Sigmoid colon (tissue), 7 donors: ENCODE data around the gene POLN. TPM values are rescaled to one million over a fixed set of nuclear protein-coding genes. Genes with fewer than 3 reads are reported as not detected.

Source experiments
- DNase-seq: peaks from one replicate; pipeline ENCODE4 v3.0.0-alpha.2; 2019
- H3K27ac ChIP-seq, 4 donors: fragments of 200-600 bp; sonication (generic); one replicate each; pipeline ENCODE4 v1.5.1; 2016 to 2019; ENCODE audit warnings: mild to moderate bottlenecking in 1 of 4
- H3K27me3 ChIP-seq, 3 donors: fragments of 200-600 bp; sonication (generic); one replicate each; pipeline ENCODE4 v1.5.1; 2019; ENCODE audit warnings: mild to moderate bottlenecking in 1 of 3
- H3K36me3 ChIP-seq, 4 donors: fragments of 200-600 bp; sonication (generic); one replicate each; pipeline ENCODE4 v1.5.1; 2016 to 2019
- H3K4me1 ChIP-seq, 4 donors: fragments of 200-600 bp; sonication (generic); one replicate each; pipeline ENCODE4 v1.5.1; 2017 to 2019
- H3K4me3 ChIP-seq, 4 donors: fragments of 200-600 bp; sonication (generic); one replicate each; pipeline ENCODE4 v1.5.1; 2017 to 2019; ENCODE audit warnings: mild to moderate bottlenecking in 2 of 4, moderate library complexity in 1 of 4
- H3K9me3 ChIP-seq, 4 donors: fragments of 200-600 bp in 3 of 4; sonication (generic) in 3 of 4; one replicate each; pipeline versions ENCODE4 v1.5.1 to v1.6.1; 2013 to 2019
- EP300 ChIP-seq, 4 donors: sonication (generic); formaldehyde crosslinking; IDR thresholded peaks; one replicate each; pipeline ENCODE4 v1.6.1; 2017; ENCODE audit warnings: antibody characterized with exemption in 4 of 4
- POLR2A ChIP-seq, 2 donors: fragments of 450-650 bp; IDR thresholded peaks; one replicate each; pipeline ENCODE4 v1.6.1; 2016; ENCODE audit warnings: antibody characterized with exemption in 2 of 2, mild to moderate bottlenecking in 2 of 2, moderate library complexity in 2 of 2
- POLR2AphosphoS5 ChIP-seq, 4 donors: sonication (generic); formaldehyde crosslinking; IDR thresholded peaks; one replicate each; pipeline ENCODE4 v1.6.1; 2017; ENCODE audit warnings: antibody characterized with exemption in 4 of 4
- WGBS, 2 donors: extraction: QIAGEN DNeasy Blood & Tissue Kit; methylation state at CpG; one replicate each; pipeline ENCODE4 v1.1.7; 2013; 5-methylcytosine and 5-hydroxymethylcytosine counted together
- intact Hi-C: fragments of 100-400 bp; cut with DNase I; formaldehyde crosslinking; loops from one replicate; pipeline ENCODE4 v1.15.1; 2023
- polyA plus RNA-seq, 3 donors: library from polyadenylated mRNA; stranded (reverse); fragments of 200-250 nt; gene quantifications; one replicate each; pipeline ENCODE4 v1.2.3, GENCODE V29; 2013
- total RNA-seq, 4 donors: library from RNA; depleted of rRNA; stranded (reverse); fragments of >200 nt; gene quantifications; one replicate each; pipeline ENCODE4 v1.1.0, GENCODE V29; 2016
- TF ChIP-seq, protein P1 (sequence below), 4 experiments: fragments of 450-650 bp in 3 of 4; fragments of 200-600 bp in 1 of 4; IDR thresholded peaks; one replicate each; pipeline ENCODE4 v1.5.1; 2016 to 2019; ENCODE audit warnings: antibody characterized with exemption in 4 of 4, mild to moderate bottlenecking in 3 of 4, moderate library complexity in 2 of 4
- donor health status: healthy with polysubstance abuse.
- donor health status: Bipolar disorder and iron deficiency.
- donor health status: healthy.

The POLN gene
- total and polyA plus RNA-seq, 7 donors, result 0.60 to 9.4 (median 2.0) TPM; not detected in 1

DNA sequence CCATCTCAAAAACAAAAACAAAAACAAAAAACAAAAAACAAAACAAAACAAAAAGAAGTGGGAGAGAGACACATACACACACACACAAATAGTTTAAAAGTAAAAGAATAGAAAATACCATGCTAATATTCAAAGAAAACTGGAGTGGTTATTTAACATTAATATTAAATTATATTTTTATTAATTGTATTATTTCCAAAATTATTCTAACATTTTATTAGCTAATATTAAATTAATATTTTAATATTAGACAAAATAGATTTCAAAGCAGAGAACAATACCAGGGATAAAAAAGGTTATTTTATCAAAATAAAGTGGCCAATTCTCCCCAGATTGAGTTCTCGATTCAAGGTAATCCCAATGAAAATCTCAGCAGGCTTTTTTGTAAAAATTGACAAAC lies 91.8 kb downstream of the POLN start:
- H3K9me3 ChIP-seq, result no peaks in the 10 kb centered on the region
- H3K4me3 ChIP-seq, result no peak overlapping the region
- no peak for TF ChIP-seq POLR2A (IDR thresholded peaks at IDR 0.05)
- TF ChIP-seq, protein P1, sequence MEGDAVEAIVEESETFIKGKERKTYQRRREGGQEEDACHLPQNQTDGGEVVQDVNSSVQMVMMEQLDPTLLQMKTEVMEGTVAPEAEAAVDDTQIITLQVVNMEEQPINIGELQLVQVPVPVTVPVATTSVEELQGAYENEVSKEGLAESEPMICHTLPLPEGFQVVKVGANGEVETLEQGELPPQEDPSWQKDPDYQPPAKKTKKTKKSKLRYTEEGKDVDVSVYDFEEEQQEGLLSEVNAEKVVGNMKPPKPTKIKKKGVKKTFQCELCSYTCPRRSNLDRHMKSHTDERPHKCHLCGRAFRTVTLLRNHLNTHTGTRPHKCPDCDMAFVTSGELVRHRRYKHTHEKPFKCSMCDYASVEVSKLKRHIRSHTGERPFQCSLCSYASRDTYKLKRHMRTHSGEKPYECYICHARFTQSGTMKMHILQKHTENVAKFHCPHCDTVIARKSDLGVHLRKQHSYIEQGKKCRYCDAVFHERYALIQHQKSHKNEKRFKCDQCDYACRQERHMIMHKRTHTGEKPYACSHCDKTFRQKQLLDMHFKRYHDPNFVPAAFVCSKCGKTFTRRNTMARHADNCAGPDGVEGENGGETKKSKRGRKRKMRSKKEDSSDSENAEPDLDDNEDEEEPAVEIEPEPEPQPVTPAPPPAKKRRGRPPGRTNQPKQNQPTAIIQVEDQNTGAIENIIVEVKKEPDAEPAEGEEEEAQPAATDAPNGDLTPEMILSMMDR (IDR thresholded peaks at IDR 0.05), result no peak
- no peak for TF ChIP-seq POLR2AphosphoS5 (IDR thresholded peaks at IDR 0.05)
- no peak for TF ChIP-seq EP300 (IDR thresholded peaks at IDR 0.05)
- no peaks in the 10 kb centered on the region for H3K27me3 ChIP-seq
- no peaks in the 10 kb centered on the region for H3K4me1 ChIP-seq
- no peak for DNase-seq
- no peaks in the 10 kb centered on the region for H3K36me3 ChIP-seq
- intact Hi-C loops, result no loop called here
- H3K27ac ChIP-seq, result no peak overlapping the region
- WGBS, 2 donors, result 95 to 99% methylated on average over 1 of the region's 1 CpG

DNA sequence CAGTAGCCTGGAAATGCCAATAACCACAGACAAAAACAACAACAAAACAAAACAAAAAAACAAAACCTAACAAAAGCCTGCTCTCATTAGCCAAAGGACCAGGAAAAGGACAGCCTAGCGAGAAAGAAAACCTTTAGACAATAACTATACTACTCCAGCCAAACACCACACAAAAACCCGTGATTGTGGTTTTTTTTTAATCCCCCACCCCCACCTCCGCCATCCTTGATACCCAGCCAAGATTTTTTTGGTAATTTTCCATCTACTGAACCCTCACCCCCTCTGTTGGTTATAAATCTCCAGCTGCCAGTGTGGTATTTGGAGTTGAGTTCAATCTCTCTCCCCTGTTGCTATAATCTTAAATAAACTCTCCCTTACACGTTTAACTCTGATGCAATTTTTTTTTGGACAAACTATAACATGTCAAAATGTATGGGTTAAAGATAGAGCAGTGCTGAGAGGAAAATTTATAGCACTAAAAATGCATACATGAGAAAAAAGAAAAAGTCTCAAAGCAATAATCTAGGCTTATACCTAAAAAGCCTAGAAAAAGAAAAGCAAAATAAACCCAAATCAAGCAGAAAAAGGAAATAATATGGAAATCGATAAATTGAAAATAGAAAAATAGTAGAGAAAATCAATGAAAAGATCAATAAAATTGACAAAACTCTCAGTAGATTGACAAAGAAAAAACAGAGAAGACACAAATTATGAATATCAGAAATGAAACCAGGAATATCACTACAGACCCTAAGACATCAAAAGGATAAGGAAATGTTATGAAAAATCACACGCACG lies 99.1 kb downstream of the POLN start:
- H3K36me3 ChIP-seq, result no peaks in the 10 kb centered on the region
- 75 to 76% methylated on average over 7 of the region's 7 CpGs for WGBS, 2 donors
- no peaks in the 10 kb centered on the region for H3K4me1 ChIP-seq
- H3K27ac ChIP-seq, result no peak overlapping the region
- no peak overlapping the region for H3K4me3 ChIP-seq
- H3K9me3 ChIP-seq, result no peaks in the 10 kb centered on the region
- no peak for DNase-seq
- TF ChIP-seq EP300 (IDR thresholded peaks at IDR 0.05) (no peak), POLR2A (IDR thresholded peaks at IDR 0.05) (no peak), POLR2AphosphoS5 (IDR thresholded peaks at IDR 0.05) (no peak)
- TF ChIP-seq, protein P1 (IDR thresholded peaks at IDR 0.05), result no peak
- intact Hi-C loops, result no loop called here
- no peaks in the 10 kb centered on the region for H3K27me3 ChIP-seq

DNA sequence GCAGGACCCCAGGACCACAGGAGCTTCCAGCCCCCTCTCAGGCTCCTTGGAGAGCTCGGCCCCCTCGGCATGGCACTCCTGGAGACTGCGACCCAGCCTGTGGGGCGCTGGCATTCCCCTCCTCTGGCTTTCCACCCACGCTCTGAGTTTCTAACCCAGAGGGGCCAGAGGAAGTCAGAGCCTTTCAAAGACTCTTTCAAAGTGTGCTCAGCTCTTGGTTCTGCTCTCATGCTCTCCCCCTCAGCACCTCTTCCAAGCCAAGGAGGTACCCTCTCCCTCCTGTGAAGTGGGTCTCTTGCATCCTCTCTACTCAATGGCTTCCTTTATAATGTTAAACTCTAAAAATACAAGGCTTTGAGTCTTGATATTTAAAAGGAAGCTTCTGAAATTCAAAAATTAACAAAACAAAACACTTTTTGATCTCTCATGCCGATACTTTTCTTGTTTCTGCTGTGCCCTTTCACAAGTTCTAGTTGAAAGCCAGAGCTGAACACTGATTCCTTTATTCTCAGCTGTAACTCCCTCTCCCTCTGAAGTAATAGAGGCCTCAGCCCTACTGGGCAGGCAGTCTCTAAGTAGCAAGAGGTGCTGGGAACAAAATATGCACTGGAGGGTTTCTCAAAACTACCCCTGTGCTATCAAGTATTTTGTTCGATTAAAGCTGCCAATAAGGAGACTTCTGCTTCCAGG lies 100.0 kb downstream of the POLN start:
- 66 to 88% methylated on average over 7 of the region's 7 CpGs for WGBS, 2 donors
- H3K27me3 ChIP-seq, result no peaks in the 10 kb centered on the region
- intact Hi-C loops, result no loop called here
- no peaks in the 10 kb centered on the region for H3K36me3 ChIP-seq
- TF ChIP-seq EP300 (IDR thresholded peaks at IDR 0.05), result no peak
- TF ChIP-seq, protein P1 (IDR thresholded peaks at IDR 0.05), result no peak
- TF ChIP-seq POLR2AphosphoS5 (IDR thresholded peaks at IDR 0.05), result no peak
- no peak for TF ChIP-seq POLR2A (IDR thresholded peaks at IDR 0.05)
- no peaks in the 10 kb centered on the region for H3K9me3 ChIP-seq
- no peak for DNase-seq
- no peak overlapping the region for H3K4me3 ChIP-seq
- no peak overlapping the region for H3K27ac ChIP-seq
- H3K4me1 ChIP-seq, result no peaks in the 10 kb centered on the region

DNA sequence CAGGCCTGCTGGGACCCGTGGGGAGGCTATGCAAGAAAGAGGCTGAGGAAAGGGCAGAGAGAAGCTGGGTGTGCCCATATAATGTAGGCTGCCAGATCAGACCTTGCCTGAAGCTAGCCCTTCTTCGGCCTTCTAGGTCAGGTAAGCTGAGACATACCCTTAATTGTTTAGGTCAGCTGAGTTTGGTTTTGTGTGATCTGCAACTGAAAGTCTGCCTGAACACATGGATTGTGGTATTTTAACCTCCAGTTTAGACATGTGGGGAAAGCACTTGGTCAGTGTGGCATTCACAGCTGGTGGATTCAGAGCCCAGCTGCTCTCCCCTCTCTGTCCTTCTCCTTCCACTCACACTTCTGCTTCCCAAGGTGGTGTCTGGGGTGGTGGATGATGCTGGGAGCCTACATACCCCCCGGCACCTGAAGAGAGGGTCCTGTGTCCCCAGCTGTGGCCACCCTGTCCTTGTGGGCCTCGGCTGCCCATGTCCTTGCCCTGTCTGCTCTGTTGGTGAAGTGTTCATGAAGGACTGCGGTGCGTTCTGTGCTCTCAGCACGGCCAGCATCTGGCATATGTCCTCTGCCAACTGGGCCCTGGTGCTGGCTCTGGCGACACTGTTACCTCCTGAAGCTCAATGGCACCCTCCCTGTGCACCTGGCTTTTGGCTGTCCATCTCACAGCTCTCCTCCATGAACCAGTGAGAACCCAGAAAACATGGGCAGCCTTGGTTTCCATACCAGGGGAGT lies 100.7 kb downstream of the POLN start:
- no peak overlapping the region for H3K27ac ChIP-seq
- DNase-seq, result no peak
- H3K27me3 ChIP-seq, result no peaks in the 10 kb centered on the region
- TF ChIP-seq POLR2A (IDR thresholded peaks at IDR 0.05), result no peak
- TF ChIP-seq POLR2AphosphoS5 (IDR thresholded peaks at IDR 0.05), result no peak
- TF ChIP-seq, protein P1 (IDR thresholded peaks at IDR 0.05), result no peak
- no peak for TF ChIP-seq EP300 (IDR thresholded peaks at IDR 0.05)
- H3K4me3 ChIP-seq, result no peak overlapping the region
- 89 to 91% methylated on average over 8 of the region's 8 CpGs for WGBS, 2 donors
- intact Hi-C loops, result no loop called here
- H3K9me3 ChIP-seq, result no peaks in the 10 kb centered on the region
- no peaks in the 10 kb centered on the region for H3K4me1 ChIP-seq
- H3K36me3 ChIP-seq, result no peaks in the 10 kb centered on the region
